ENCODE results near the gene QARS1.

DNA sequence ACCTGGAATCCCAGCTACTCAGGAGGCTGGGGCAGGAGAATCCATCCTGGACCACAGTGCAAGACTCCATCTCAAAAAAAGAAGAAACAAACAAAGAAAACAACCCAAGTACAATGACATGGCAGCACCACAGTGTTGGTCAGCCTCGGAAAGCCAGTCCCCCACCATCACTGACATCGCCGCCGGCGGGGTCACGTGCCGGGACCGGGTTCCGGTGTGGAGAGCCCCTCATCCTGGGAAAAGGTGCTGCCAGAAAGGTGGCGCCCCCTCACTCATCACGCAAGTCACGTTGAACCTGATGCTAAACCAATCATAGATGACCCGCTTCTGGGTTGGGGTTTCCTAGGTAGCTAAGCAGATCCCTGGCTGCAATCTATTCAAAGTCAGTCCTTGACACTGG, 28.4 kb downstream of the QARS1 start:
- TF ChIP-seq, protein P1, sequence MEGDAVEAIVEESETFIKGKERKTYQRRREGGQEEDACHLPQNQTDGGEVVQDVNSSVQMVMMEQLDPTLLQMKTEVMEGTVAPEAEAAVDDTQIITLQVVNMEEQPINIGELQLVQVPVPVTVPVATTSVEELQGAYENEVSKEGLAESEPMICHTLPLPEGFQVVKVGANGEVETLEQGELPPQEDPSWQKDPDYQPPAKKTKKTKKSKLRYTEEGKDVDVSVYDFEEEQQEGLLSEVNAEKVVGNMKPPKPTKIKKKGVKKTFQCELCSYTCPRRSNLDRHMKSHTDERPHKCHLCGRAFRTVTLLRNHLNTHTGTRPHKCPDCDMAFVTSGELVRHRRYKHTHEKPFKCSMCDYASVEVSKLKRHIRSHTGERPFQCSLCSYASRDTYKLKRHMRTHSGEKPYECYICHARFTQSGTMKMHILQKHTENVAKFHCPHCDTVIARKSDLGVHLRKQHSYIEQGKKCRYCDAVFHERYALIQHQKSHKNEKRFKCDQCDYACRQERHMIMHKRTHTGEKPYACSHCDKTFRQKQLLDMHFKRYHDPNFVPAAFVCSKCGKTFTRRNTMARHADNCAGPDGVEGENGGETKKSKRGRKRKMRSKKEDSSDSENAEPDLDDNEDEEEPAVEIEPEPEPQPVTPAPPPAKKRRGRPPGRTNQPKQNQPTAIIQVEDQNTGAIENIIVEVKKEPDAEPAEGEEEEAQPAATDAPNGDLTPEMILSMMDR (IDR thresholded peaks at IDR 0.05), result no peak
- no peak for TF ChIP-seq POLR2A (IDR thresholded peaks at IDR 0.05)

All from heart left ventricle (tissue), 13 donors.